Stimulated activated CD8-positive, alpha-beta memory T cell treated with anti-CD3 and anti-CD28 coated beads, Interleukin-7, amount 100 ng/mL, for 24 hours (primary cell): ENCODE results near the gene KCTD18.

ENCODE experiments used
- DNase-seq: peaks from one replicate; pipeline ENCODE4 v3.0.0-alpha.2; 2020; ENCODE audit warnings: low read depth

KCTD18 gene

DNA sequence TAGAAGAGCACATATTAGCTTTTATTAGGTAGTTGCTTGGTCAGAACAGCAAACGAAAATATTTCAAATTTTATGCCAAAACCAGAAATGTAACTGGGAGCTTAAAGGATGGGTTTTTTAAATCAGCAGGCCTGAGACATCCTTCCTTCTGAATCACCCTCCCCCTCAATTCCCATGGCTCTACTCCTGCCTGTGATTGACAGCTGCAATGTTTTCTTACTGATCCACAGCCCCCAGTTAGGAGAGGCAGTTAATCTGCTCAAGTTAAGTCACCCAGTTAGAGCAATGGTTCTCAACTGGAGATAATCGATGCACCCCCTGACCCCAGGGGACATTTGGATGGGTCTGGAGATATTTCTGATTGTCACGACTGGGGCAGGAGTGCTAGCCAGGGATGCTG is 24.9 kb downstream of the KCTD18 start:
- no peak for DNase-seq

DNA sequence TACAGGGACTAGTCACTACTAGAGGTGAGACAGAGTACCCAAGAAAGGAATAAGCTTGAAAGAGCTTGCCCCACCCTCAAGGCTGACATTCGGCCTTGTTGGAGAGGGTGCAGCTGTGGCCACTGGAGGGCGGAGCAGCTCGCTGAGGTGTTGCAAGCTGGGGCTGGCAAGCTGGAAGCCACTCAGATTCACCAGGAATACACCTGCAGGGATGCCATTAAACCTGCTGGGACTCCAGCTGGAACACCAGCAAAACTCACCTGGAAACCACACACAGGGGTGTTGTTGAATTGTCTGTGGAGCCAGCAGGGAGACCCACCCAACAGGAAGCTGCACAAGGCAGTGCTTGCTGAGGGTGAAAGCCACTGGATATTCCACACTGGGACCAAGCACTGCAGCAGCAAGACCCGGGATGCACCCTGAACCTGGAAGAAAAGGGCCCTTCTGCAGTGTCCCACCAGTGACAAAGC is 26.1 kb downstream of the KCTD18 start:
- no peak for DNase-seq

GRCh38 chr2:200482194-200482593 is 27.7 kb downstream of the KCTD18 start:
- no peak for DNase-seq

GRCh38 chr2:200479692-200480265 is 30.1 kb downstream of the KCTD18 start:
- no peak for DNase-seq

DNA sequence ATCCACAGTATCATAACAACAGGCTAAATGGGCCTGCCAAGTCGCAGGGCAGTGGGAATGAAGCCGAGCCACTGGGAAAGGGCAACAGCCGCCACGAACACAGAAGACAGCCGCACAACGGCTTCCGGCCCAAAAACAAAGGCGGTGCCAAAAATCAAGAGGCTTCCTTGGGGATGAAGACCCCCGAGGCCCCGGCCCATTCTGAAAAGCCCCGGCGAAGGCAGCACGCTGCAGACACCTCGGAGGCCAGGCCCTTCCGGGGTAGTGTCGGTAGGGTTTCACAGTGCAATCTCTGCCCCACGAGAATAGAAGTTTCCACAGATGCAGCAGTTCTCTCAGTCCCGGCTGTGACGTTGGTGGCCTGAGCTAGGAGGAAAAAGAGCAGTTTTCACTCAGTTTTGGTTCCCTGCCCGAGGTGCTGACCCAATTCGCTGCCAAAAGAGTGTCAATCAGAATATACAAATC is 32.2 kb downstream of the KCTD18 start:
- no peak for DNase-seq

DNA sequence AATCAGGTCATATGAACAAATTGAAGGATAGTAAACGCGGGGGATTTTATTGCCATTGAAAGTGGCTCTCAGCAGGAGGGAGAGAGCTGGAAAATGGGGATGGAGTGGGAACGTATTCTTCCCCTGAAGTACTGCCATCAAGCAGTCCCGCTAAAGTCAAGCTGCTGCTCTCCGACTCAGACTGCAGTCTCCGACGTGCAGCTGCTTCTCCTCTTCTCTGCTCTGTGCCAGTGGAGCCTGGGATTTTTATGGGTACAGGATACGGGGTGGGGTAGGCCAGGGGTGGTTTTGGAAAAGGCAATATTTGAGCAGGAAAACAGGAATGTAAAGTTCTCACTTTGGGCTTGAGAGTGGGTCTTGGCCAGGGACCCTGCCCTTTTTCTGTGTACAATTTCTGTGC is 33.0 kb downstream of the KCTD18 start:
- no peak for DNase-seq

- no peak for DNase-seq
Measured at GRCh38 chr2:200475795-200476194, 34.1 kb downstream of the KCTD18 start.

DNA sequence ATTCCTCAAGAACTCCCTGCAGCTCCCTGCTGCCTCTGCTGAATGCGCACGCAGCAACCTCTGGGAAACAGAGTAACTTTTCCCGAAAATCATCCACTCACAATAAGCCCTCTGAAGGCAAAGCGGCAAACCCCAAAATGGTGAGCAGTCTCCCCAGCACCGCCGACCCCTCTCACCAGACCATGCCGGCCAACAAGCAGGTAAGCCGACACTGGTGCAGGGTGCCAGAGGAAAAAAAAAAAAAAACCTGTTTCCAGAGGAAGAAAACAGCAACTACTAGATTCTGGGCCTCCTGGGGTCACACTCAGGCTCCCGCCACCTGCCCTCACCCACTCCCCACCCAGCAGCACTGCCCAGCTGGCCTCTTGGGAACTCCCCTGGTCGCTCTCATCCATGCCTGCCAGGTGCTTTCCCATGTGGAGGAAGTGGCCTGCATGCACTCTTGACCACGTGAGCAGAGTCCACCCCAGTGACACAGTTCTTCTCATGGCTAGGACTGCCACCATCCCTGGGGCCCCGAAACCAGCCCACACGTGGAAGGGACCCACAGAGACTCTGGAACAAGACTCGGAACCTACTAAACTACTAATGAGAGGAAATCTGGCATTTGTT is 36.9 kb downstream of the KCTD18 start:
- DNase-seq: no peak

DNA sequence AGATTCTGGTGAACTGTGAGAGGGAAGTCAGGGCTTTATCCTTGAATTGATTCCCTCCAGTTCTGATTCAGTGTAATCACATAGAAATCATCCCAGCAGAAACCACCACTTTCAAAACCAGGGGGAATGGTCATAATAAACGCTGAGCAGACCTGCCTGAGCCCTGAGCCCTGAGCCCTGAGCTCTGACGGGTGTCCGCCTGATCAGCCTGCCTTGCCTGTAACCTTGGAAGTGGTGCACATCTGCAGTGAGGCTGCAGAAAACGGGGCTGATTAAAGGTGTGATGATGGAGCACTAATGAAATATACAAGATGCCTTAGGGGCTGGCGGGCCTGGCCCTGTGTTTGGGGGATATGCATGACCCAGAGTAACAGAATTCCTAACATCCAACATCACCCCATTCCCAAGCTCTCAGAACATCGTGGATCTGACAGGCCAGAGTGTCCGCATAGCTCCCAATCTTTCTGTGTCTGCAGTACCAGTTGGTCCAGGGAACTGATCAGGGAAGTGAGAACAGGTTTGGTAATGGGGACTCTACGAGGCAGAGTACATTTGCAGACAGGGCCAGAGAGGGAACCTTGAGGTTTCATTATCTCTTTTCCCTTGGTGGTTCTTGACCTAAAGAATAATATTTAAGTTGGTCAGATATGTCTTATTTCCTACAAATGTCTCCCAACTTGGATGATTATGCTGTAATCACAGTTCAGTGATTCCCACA is 37.8 kb downstream of the KCTD18 start:
- no peak for DNase-seq

DNA sequence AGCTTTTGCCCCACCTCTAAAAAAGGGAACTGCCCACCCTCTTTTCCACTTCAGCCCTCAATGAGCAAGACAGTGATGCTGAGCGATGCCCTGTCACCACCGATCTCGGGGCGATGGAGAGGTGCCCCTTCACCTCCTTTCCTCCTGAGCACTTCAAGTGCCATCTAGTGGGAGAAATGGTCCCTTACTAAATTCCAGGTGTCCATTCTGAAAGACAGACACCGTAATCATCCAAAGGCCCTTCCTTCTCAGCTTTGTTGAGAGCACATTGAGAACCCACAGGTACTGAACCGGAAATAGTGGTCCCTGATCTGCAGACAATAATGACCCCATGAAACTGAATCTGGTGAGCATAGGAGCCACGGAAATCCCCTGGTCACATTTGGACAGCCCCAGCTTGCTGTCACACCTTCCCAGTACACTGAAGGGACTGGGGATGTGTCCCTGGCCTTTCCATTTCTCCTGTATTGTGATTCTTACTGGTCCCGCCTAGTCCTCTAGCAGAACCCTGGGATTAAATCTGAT is 38.5 kb downstream of the KCTD18 start:
- no peak for DNase-seq

DNA sequence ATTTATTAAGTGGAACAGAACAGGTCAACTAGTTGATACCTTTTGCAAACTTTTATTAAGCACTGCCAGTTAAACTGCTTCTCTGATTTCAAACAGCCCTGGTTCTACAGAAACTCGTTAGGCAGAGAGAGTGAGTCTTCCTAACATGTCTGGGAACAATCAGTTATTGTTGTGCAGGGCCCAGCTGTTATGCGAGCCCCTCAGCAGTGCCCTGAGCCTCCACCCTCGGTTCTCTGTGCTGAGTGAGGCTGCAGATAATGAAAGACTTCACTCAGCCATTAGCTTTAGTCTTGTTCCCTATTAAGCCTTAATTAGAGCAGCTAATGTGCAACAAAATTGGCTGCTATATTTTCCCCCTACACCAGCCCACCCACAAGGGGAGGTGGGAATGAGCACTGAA is 39.6 kb downstream of the KCTD18 start:
- no peak for DNase-seq

DNA sequence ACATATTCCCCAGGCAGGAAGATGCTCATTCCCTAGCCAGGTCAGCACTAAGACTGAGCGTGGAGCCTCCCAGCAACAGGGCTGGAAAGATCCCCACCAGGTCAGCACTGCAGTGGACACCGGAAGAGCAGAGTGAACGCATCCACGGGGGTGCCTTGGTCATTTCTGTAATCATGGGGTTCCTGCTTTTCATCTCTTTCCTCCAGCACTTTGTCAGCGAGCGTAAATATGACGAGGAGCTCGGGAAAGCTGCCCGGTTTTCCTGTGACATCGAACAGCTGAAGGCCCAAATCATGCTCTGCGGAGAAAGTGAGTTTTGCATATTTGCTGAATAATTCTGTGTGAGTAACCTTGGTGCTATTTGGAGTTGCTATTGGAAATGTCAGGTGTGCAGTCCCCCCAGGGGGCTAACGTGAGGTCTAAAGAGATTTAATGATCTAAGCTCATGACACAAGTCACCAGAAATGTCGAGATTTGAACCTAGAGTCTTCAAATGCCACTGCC is 40.1 kb downstream of the KCTD18 start:
- no peak for DNase-seq

GRCh38 chr2:200467806-200468681 is 41.8 kb downstream of the KCTD18 start:
- DNase-seq: no peak

- DNase-seq: no peak
Measured at GRCh38 chr2:200466425-200467418, 43.1 kb downstream of the KCTD18 start.

DNA sequence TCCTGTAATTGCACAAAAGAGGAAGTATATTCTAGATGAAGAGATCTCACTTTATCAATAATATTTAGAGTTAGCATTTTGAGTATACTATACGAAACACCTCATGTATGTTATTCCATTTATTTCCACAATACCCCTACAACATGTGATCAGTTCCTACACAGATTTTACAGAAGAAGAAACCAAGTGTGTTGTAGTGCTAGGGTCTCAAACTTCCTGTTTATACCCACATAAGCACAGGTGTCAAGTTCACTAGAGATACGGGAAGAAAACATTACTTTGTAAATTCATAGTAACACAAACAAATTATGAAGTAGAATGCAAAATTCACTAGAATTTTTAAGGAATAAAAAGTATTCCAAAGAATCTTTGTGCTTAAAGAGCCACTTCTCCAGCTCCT is 46.4 kb downstream of the KCTD18 start:
- no peak for DNase-seq

DNA sequence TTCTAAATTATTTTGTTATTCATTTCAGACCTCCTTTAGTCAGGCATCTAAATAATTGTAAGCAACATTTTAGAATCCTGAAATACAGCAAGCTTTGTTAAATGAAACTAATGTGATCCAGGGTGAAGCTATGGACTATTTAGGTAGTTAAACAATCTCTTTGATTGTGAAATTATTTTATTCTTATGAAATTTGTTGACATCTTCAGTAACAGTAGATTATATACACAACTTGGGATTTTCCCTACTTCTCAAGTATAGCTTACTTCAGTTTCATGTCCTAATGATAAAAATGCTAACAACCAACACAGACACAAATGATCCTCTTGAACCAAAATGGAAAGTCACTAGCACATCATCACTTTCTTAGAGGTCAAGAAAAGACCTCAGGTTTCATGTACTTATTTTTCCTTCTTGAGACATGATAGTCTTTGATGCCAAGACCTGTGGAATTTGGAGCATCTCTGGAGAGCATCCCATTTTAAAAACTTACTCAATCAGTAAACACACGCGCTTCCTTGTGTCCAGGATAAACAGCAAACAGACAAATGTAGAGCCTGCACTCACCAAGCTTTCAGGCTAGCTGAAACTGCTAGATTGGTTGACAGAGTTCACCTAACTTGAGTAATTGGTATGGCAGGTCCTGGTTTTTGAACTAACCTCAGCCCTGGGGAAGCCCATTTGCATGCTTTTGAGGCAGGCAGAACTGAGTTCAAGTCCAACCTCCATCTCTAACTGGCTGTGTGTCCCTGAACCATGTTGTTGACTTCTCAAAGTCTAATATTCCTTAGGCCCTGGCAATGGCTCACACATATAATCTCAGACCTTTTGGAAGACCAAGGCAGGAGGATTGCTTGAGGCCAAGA is 47.8 kb downstream of the KCTD18 start:
- no peak for DNase-seq

DNA sequence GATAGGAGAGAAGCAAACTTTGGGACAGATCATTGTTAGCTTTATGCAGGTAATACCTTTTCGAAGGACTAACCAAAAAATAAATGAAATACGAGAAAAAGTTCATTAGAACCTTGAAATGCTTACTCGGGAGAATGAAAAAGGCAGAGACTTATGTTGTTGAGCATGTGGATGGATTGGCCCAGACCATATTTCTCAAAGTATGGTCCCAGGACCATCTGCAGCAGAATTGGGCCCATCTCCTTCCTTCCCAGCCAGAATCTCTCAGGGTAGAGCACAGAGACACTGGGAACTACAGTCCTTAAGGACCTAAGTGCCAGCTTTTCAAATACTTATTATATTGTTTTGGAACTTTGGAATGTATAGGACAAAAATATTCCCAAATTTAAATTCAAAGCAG is 50.8 kb downstream of the KCTD18 start:
- no peak for DNase-seq

GRCh38 chr2:200456567-200456966 is 53.3 kb downstream of the KCTD18 start:
- no peak for DNase-seq

DNA sequence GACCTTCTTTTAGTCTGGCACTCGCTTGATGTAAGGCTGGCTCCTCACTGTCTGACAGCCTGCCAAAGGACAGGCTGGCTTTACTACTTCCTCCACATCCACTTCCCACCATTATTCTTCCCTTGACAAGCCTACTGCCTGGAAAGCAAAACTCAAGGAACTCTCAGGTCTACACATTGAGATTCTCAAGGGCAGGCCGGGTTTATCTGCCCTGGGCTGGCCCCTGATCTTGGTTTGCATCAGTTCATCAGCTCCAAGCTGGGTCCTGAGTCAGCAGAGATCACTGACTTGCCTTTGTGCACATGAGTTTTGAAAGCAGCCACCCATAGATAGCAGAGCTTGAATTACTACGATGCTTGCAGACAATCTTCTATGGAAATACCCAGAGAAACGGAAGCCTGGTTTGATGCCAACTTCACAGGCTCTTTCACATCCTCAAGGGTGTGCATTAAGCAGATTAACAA is 53.9 kb downstream of the KCTD18 start:
- no peak for DNase-seq
